Astrocyte of the cerebellum (primary cell): Measurements from ENCODE around the gene VPS4B.

Experiments used
- DNase-seq: peaks from one replicate; pipeline ENCODE4 v3.0.0-alpha.2; 2011; ENCODE audit warnings: low read depth
- H3K4me3 ChIP-seq: 2 replicates; pipeline ENCODE4 v1.5.1; 2011; ENCODE audit warnings: mild to moderate bottlenecking, low read depth, low read length, moderate library complexity
- CTCF ChIP-seq: IDR thresholded peaks from 2 replicates; pipeline ENCODE4 v1.5.1; 2012; ENCODE audit warnings: low read length, low read depth, moderate library complexity, mild to moderate bottlenecking; ENCODE audit errors: missing control alignments
- in situ Hi-C: cut with HindIII; loops from 2 replicates; pipeline ENCODE4 v1.10.0; 2017; ENCODE audit warnings: low sequenced_read_pairs

VPS4B gene

GRCh38 chr18:63348508-63349136 lies 73.7 kb downstream of the VPS4B start:
- DNase-seq, result no peak
- no peak for TF ChIP-seq CTCF
- no peak overlapping the region for H3K4me3 ChIP-seq
- in situ Hi-C loops, result loop anchor here (10.0 kb wide), 1 partner anchor 56 kb away; no protein-coding TSS in a partner anchor

GRCh38 chr18:63346480-63347183 lies 75.6 kb downstream of the VPS4B start:
- in situ Hi-C loops, result loop anchor here (10.0 kb wide), 1 partner anchor 58 kb away; no protein-coding TSS in a partner anchor
- DNase-seq, result no peak

GRCh38 chr18:63346031-63346430 lies 76.2 kb downstream of the VPS4B start:
- no peak for DNase-seq
- no peak for TF ChIP-seq CTCF
- in situ Hi-C loops, result loop anchor here (10.0 kb wide), 1 partner anchor 59 kb away; no protein-coding TSS in a partner anchor
- H3K4me3 ChIP-seq, result no peak overlapping the region

More at GRCh38 chr18:63346480-63347183, 75.6 kb downstream of the VPS4B start:
- no peak overlapping the region for H3K4me3 ChIP-seq
- TF ChIP-seq CTCF, result no peak

GRCh38 chr18:63344918-63345317 lies 77.4 kb downstream of the VPS4B start:
- in situ Hi-C loops, result loop anchor here (10.0 kb wide), 1 partner anchor 60 kb away; no protein-coding TSS in a partner anchor
- H3K4me3 ChIP-seq, result no peak overlapping the region
- DNase-seq, result no peak
- no peak for TF ChIP-seq CTCF

DNA sequence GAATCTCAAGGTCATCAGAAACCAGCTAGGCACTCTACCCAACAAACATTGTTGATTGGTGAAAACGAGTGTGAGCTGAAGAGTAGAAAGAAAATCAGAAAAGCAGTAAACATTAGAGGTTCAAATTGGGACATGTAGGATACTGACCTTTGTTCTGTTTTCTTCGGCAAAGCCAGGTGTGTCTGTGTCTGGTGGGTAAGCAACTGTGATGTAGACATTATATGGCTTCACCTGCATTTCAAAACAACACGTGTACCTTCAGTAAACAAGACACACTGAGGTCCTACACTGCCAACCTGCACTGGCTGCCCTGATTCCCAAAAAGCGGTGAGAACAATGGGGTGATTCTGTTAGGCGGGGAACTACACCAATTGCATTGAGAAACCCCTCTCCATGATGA lies 78.0 kb downstream of the VPS4B start:
- DNase-seq, result no peak
- in situ Hi-C loops, result loop anchor here (10.0 kb wide), 1 partner anchor 61 kb away; no protein-coding TSS in a partner anchor
- TF ChIP-seq CTCF, result no peak

GRCh38 chr18:63342206-63342605 lies 80.1 kb downstream of the VPS4B start:
- H3K4me3 ChIP-seq, result no peak overlapping the region
- in situ Hi-C loops, result loop anchor here (10.0 kb wide), 1 partner anchor 63 kb away; no protein-coding TSS in a partner anchor
- DNase-seq, result no peak
- TF ChIP-seq CTCF, result peak; percentile 64

More for the DNA sequence above, 78.0 kb downstream of the VPS4B start:
- no peak overlapping the region for H3K4me3 ChIP-seq
